GM18951 (cell line): Measurements from ENCODE around the gene TECPR2.
"Not testable (repeated sequence)": the region's sequence is repeated elsewhere in the genome, so short reads cannot be mapped to it uniquely, and the experiment has no call there.

Experiments
- POLR2A ChIP-seq: IDR thresholded peaks from 4 replicates; pipeline ENCODE4 v1.6.1; 2011; ENCODE audit warnings: mild to moderate bottlenecking; ENCODE audit not compliant: insufficient read length, insufficient read depth; ENCODE audit errors: extremely low read depth
- in situ Hi-C: fragments of 300-500 bp; cut with MboI; formaldehyde crosslinking; loops from one replicate; pipeline ENCODE4 v1.12.0; 2022; ENCODE audit warnings: low sequenced_read_pairs, mixed read lengths, inconsistent platforms; ENCODE audit not compliant: unreplicated experiment

TECPR2 gene

GRCh38 chr14:102341566-102341965 is 21.2 kb upstream of the TECPR2 start:
- no peak for TF ChIP-seq POLR2A
- in situ Hi-C loops = no loop called here

- no peak for TF ChIP-seq POLR2A
- in situ Hi-C loops = no loop called here
Measured at GRCh38 chr14:102342238-102342637, 20.5 kb upstream of the TECPR2 start.

- in situ Hi-C loops = no loop called here
Measured at GRCh38 chr14:102344084-102344483, 18.7 kb upstream of the TECPR2 start.

GRCh38 chr14:102344485-102344884 is 18.3 kb upstream of the TECPR2 start:
- in situ Hi-C loops = no loop called here
- no peak for TF ChIP-seq POLR2A

More at GRCh38 chr14:102344084-102344483, 18.7 kb upstream of the TECPR2 start:
- no peak for TF ChIP-seq POLR2A

- in situ Hi-C loops = no loop called here
- TF ChIP-seq POLR2A = no peak
Measured at GRCh38 chr14:102345232-102345631, 17.5 kb upstream of the TECPR2 start.

GRCh38 chr14:102346645-102347044 is 16.1 kb upstream of the TECPR2 start:
- no peak for TF ChIP-seq POLR2A
- in situ Hi-C loops = no loop called here

- in situ Hi-C loops = no loop called here
- TF ChIP-seq POLR2A = no peak
Measured at GRCh38 chr14:102348376-102348775, 14.4 kb upstream of the TECPR2 start.

GRCh38 chr14:102351023-102351422 is 11.7 kb upstream of the TECPR2 start:
- in situ Hi-C loops = no loop called here
- TF ChIP-seq POLR2A = no peak

GRCh38 chr14:102351593-102351992 is 11.1 kb upstream of the TECPR2 start:
- in situ Hi-C loops = not testable (repeated sequence)

- in situ Hi-C loops = no loop called here
- no peak for TF ChIP-seq POLR2A
Measured at GRCh38 chr14:102352213-102352612, 10.5 kb upstream of the TECPR2 start.

GRCh38 chr14:102353126-102353619 is 9.6 kb upstream of the TECPR2 start:
- in situ Hi-C loops = no loop called here

GRCh38 chr14:102356280-102356679 is 6.5 kb upstream of the TECPR2 start:
- in situ Hi-C loops = no loop called here
- no peak for TF ChIP-seq POLR2A

More at GRCh38 chr14:102353126-102353619, 9.6 kb upstream of the TECPR2 start:
- no peak for TF ChIP-seq POLR2A

GRCh38 chr14:102359341-102359740 is 3.4 kb upstream of the TECPR2 start:
- in situ Hi-C loops = no loop called here
- TF ChIP-seq POLR2A = no peak

GRCh38 chr14:102360388-102360787 is 2.4 kb upstream of the TECPR2 start:
- in situ Hi-C loops = no loop called here
- no peak for TF ChIP-seq POLR2A

GRCh38 chr14:102362084-102362483 is 657 bp upstream of the TECPR2 start:
- in situ Hi-C loops = no loop called here
- TF ChIP-seq POLR2A = no peak
